Posterior cingulate gyrus (tissue), 11 donors: ENCODE data around the gene MGA.

Experiments used
- DNase-seq, 10 donors: peaks; one replicate each; pipeline versions ENCODE4 v3.0.0 to v3.0.0-alpha.2; 2020 to 2021; ENCODE audit warnings: mixed read lengths in 3 of 10
- intact Hi-C: fragments of 100-400 bp; cut with DNase I; formaldehyde crosslinking; loops from one replicate; pipeline ENCODE4 v1.15.1; 2023

The MGA gene

GRCh38 chr15:41778521-41778920 lies 118.3 kb downstream of the MGA start:
- intact Hi-C loops = no loop called here
- DNase-seq = no peak

GRCh38 chr15:41779662-41780157 lies 119.5 kb downstream of the MGA start:
- intact Hi-C loops = no loop called here
- DNase-seq = no peak

GRCh38 chr15:41780266-41780665 lies 120.1 kb downstream of the MGA start:
- intact Hi-C loops = no loop called here
- DNase-seq = no peak

- no peak for DNase-seq
- intact Hi-C loops = no loop called here
Observed at GRCh38 chr15:41780727-41781126, 120.5 kb downstream of the MGA start.

- no peak for DNase-seq
- intact Hi-C loops = no loop called here
Observed at GRCh38 chr15:41782371-41783282, 122.4 kb downstream of the MGA start.

- intact Hi-C loops = no loop called here
- no peak for DNase-seq
Observed at GRCh38 chr15:41783296-41783695, 123.1 kb downstream of the MGA start.

- intact Hi-C loops = no loop called here
- no peak for DNase-seq
Observed at GRCh38 chr15:41788262-41788661, 128.1 kb downstream of the MGA start.

- no peak for DNase-seq
- intact Hi-C loops = no loop called here
Observed at GRCh38 chr15:41789236-41789635, 129.0 kb downstream of the MGA start.

- intact Hi-C loops = no loop called here
- no peak for DNase-seq
Observed at GRCh38 chr15:41789662-41790061, 129.5 kb downstream of the MGA start.

DNA sequence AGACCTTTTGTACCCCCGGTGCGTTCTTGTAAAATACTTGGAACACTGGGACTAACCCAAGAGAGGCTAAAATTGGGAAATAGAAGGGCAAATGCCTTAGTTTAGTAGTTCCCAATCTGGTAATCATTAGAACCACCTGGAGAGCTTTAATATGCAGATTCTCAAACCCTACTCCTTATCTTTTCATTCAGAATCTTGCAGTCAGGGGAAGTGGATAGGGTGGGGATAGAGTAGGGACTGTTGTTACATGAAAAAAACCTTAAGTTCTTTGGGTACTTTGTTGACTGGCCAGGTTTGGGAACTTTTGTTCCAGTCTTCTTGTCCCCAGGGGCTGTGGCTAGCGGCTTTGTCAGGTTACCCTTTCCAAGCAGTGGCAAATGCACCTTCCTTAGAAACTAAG lies 130.0 kb downstream of the MGA start:
- intact Hi-C loops = no loop called here
- DNase-seq = no peak

- no peak for DNase-seq
- intact Hi-C loops = no loop called here
Observed at GRCh38 chr15:41790756-41791546, 130.7 kb downstream of the MGA start.

DNA sequence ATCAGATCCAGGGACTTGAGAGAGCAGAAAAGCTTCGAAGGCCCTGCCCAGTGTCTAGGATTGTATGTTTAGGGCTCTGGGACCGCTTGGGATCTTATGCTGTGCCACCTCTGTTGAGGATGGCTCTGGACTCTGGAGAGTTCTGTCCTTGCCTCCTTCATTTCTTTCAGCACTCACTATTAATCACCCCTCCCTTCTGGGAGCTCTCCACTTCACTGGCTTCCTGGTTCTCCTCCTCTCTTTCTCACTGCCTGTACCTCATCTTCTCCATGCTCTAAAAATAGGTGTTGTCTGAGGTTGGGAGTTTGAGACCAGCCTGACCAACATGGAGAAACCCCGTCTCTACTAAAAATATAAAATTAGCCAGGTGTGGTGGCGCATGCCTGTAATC lies 131.3 kb downstream of the MGA start:
- intact Hi-C loops = no loop called here
- DNase-seq = no peak

- no peak for DNase-seq
Observed at GRCh38 chr15:41792000-41792637, 131.9 kb downstream of the MGA start.

DNA sequence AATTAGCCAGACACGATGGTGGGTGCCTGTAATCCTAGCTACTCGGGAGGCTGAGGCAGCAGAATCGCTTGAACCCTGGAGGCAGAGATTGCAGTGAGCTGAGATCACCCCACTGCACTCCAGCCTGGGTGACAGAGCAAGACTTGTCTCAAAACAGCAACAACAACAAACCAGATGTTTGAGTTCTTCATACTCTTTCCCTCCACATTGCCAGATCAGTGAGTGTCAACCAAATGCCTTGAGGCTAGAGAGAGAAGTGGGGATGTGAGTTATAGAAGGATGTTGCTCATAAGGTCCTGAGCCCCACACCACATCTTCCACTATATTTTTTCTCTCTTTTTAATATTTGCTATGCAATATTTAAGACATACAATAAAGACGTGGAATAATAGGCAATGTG lies 133.9 kb downstream of the MGA start:
- DNase-seq = no peak
- intact Hi-C loops = no loop called here

More at GRCh38 chr15:41792000-41792637, 131.9 kb downstream of the MGA start:
- intact Hi-C loops = no loop called here

DNA sequence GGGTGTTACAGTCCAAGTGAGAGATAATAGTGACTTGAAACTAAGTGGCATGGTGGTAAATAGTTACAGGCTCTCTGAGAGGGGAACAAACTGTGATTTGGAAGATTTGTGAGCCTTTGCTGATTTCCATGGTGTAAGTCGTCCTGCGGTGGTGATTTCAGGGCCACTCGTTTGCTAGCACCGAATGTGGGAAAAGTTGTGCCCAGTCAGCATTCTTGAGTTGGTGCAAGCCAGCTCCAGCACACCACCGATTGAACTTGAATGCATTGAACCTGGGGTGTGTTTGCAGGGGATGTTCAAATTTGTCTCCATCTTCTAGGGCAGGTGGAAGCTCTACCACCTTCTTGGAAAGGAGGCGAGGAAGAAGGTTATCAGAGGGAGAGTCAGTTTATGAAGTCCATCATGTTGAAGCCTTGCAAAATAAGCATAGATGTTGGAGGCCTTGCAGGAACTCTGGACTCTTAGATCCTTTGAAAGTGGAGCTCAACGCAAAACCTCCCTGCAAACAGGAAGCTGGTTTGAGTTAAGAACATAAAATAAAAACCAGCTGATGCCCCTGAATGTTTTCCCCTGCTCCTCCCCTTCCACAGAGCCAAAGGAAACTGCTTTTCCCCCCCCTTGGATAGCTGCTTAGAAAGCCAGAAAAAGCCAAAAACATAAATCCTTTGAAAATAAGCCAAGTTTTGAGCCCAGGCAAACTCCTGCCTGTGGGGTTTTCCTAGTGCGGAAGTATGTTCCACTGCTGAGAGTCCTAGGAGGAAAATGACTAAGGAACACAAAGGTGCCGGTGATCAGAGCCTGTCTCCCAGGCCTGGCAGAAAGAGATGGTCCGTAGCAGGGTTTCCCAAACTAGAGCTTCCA lies 136.0 kb downstream of the MGA start:
- DNase-seq = peak in 1 of 10 donors; percentile 19
- intact Hi-C loops = no loop called here

DNA sequence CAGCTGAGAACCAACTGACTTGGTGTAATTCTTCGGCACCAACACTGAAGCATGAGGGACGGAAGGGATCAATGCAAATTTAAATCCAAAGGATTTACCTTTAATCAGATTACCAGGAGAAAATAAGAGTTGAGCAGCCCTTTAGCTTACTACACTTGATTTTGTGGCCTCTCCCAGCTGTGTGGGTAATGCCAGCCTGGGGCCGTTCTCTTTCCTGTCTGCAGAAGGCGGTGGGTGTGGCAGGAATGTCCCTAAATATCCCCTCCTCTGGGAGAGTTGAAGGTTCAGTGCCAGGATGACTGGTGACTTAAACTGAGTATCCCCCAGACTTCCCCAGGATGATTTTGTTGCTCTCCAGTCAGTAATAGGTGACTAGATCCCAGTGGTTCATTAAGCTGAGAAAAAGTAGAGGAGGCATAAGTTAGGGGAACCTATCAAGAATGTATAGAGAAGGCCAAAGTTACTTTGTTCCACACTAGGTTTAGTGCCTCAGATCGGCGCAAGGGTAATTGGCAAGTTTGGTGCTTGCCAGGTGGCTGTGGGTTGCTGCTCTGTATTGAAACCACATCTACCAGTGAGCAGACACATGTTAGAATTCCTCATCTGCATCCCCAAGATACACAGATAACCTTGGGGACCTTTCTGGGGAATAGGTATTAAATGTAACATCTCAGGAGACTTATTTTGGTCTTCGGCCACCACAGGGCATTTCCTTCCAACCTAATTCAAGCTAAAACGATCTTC lies 137.2 kb downstream of the MGA start:
- DNase-seq = peak in 1 of 10 donors; percentile 20
- intact Hi-C loops = no loop called here

GRCh38 chr15:41798607-41799487 lies 138.6 kb downstream of the MGA start:
- peak in 1 of 10 donors; percentile 23 for DNase-seq
- intact Hi-C loops = no loop called here

DNA sequence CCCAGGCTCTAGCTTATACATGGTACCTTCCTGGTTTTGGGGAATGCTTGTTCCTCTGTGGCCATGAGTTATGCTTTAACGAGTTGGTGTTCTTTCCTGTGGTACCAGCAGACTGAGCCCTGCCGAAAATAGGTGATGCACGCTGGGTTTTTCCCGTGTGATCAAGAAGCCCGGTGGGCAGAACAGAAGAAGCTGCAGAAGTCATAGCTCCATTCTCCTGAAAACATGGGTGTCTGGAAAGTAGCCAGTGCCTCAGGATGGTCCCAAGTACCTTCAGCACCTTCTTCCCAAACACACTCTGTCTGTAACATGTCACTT lies 139.2 kb downstream of the MGA start:
- intact Hi-C loops = no loop called here
- peak in 1 of 10 donors; percentile 34 for DNase-seq

GRCh38 chr15:41801185-41801584 lies 141.0 kb downstream of the MGA start:
- intact Hi-C loops = no loop called here
- DNase-seq = no peak
